GM12878 (cell line): ENCODE data around the gene HAGHL. TPM values are rescaled to one million over a fixed set of nuclear protein-coding genes. Genes with fewer than 3 reads are reported as not detected.

Experiments
- BACH1 ChIP-seq: fragments of 450-650 bp; IDR thresholded peaks from 2 replicates; pipeline ENCODE4 v1.6.1; 2017; ENCODE audit warnings: mild to moderate bottlenecking, borderline replicate concordance
- DPF2 ChIP-seq: fragments of 450-650 bp; IDR thresholded peaks from 2 replicates; pipeline ENCODE4 v1.6.1; 2017; ENCODE audit warnings: mild to moderate bottlenecking
- ELK1 ChIP-seq: IDR thresholded peaks from 2 replicates; pipeline ENCODE4 v1.6.1; 2012; ENCODE audit warnings: low read depth, low read length, improper control_type of control experiment
- FOXK2 ChIP-seq: fragments of 450-650 bp; IDR thresholded peaks from 2 replicates; pipeline ENCODE4 v1.6.1; 2017; ENCODE audit warnings: mild to moderate bottlenecking, moderate library complexity
- HDGF ChIP-seq: fragments of 450-650 bp; IDR thresholded peaks from 2 replicates; pipeline ENCODE4 v1.6.1; 2016; ENCODE audit warnings: antibody characterized with exemption
- IKZF1 ChIP-seq: fragments of 450-650 bp; conservative IDR thresholded peaks from 2 replicates; pipeline ENCODE4 v1.6.1; 2017; ENCODE audit warnings: antibody characterized with exemption, mild to moderate bottlenecking
- MTA3 ChIP-seq: IDR thresholded peaks from 2 replicates; pipeline ENCODE4 v1.6.1; 2012; ENCODE audit warnings: low read length, inconsistent platforms, borderline replicate concordance
- MXI1 ChIP-seq: fragments of 150-350 bp; IDR thresholded peaks from 2 replicates; pipeline ENCODE4 v1.6.1; 2011; ENCODE audit warnings: low read depth, mild to moderate bottlenecking, inconsistent platforms, low read length, improper control_type of control experiment
- MYC ChIP-seq: IDR thresholded peaks from 2 replicates; pipeline ENCODE4 v1.6.1; 2011; ENCODE audit warnings: mild to moderate bottlenecking, low read length, moderate library complexity, inconsistent platforms; ENCODE audit not compliant: insufficient read depth, insufficient replicate concordance, insufficient read length, severe bottlenecking
- NBN ChIP-seq: fragments of 450-650 bp; IDR thresholded peaks from 2 replicates; pipeline ENCODE4 v1.6.1; 2016
- PKNOX1 ChIP-seq: fragments of 450-650 bp; IDR thresholded peaks from 2 replicates; pipeline ENCODE4 v1.6.1; 2016; ENCODE audit warnings: mild to moderate bottlenecking
- POLR2A ChIP-seq: IDR thresholded peaks from 2 replicates; pipeline ENCODE4 v1.6.1; 2011; ENCODE audit warnings: low read depth, mild to moderate bottlenecking, low read length
- POLR2AphosphoS2 ChIP-seq: IDR thresholded peaks from 2 replicates; pipeline ENCODE4 v1.6.1; 2011; ENCODE audit warnings: low read depth, mild to moderate bottlenecking, low read length, improper control_type of control experiment, moderate library complexity
- TARDBP ChIP-seq: IDR thresholded peaks from 2 replicates; pipeline ENCODE4 v1.6.1; 2016; ENCODE audit warnings: borderline replicate concordance
- USF1 ChIP-seq: IDR thresholded peaks from 2 replicates; pipeline ENCODE4 v1.6.1; 2011; ENCODE audit warnings: borderline replicate concordance, low read depth, mild to moderate bottlenecking, moderate library complexity, mixed read lengths, low read length; ENCODE audit not compliant: insufficient read depth; ENCODE audit errors: extremely low read length
- USF2 ChIP-seq: IDR thresholded peaks from 2 replicates; pipeline ENCODE4 v1.6.1; 2011; ENCODE audit warnings: low read depth, low read length, improper control_type of control experiment, borderline replicate concordance
- polyA plus RNA-seq, 11 experiments: library from polyadenylated mRNA; depleted of rRNA in 4 of 11; unstranded in 6 of 11; stranded (reverse) in 5 of 11; fragments of >200 nt; fragmentation: Nextera tagmentation in 4 of 11; fragmentation: Illumina TruSeq in 1 of 11; extraction: Ambion mirVana in 4 of 11; extraction: Trizol in 1 of 11; gene quantifications; 1 replicate in 1 of 11; 2 replicates in 10 of 11; pipeline versions ENCODE4 v1.2.1 to v1.2.3, GENCODE V29; 2011 to 2016; ENCODE audit warnings: inconsistent platforms in 2 of 11, missing spikeins in 2 of 11, low read depth in 1 of 11
- total RNA-seq, 4 experiments: library from RNA; depleted of rRNA in 3 of 4; stranded (reverse); fragments of >200 nt in 3 of 4; fragmentation: Illumina TruSeq in 1 of 4; extraction: Trizol in 1 of 4; gene quantifications; 2 replicates each; pipeline versions ENCODE4 v1.2.1 to v1.2.3, GENCODE V29; 2013 to 2021

The HAGHL gene
- total and polyA plus RNA-seq, 10 of the 15 experiments (the other 5 are each of a cell fraction or from before 2014, with no cell fraction given), result 0.23 to 44.6 (median 16.4) TPM

- TF ChIP-seq MXI1 (peak; percentile 78; the same call in 1 of the 2 replicates), POLR2AphosphoS2 (0 out of 2 replicates have a peak, but pooled peaks have one; percentile 31), USF1 (peak; percentile 78), MTA3 (no peak), PKNOX1 (peak; percentile 79), TARDBP (no peak), USF2 (peak; percentile 12; the same call in 1 of the 2 replicates), BACH1 (peak; percentile 83), ELK1 (no peak), DPF2 (peak; percentile 79), MYC (peak; percentile 48), IKZF1 (peak; percentile 73), POLR2A (peak; percentile 86), HDGF (0 out of 2 replicates have a peak, but pooled peaks have one; percentile 84), NBN (0 out of 2 replicates have a peak, but pooled peaks have one; percentile 54), FOXK2 (no peak; the same call in 1 of the 2 replicates)
Observed at GRCh38 chr16:695355-696089, 31.4 kb upstream of the HAGHL start (continued).
